GM18526 (cell line): ENCODE measurements around the gene KLK13.

Experiments
- POLR2A ChIP-seq: IDR thresholded peaks from 3 replicates; pipeline ENCODE4 v1.6.1; 2011; ENCODE audit not compliant: insufficient read length; ENCODE audit errors: extremely low read depth

Gene KLK13

GRCh38 chr19:51020988-51021651 lies 43.8 kb downstream of the KLK13 start:
- TF ChIP-seq POLR2A = no peak

- TF ChIP-seq POLR2A = no peak
Measured at GRCh38 chr19:51019544-51019925, 45.4 kb downstream of the KLK13 start, which contains the start of gene KLK10. Gene KLK10 (minus strand): TSS chr19:51019709. CDS start chr19:51019130, 579 bp downstream.

DNA sequence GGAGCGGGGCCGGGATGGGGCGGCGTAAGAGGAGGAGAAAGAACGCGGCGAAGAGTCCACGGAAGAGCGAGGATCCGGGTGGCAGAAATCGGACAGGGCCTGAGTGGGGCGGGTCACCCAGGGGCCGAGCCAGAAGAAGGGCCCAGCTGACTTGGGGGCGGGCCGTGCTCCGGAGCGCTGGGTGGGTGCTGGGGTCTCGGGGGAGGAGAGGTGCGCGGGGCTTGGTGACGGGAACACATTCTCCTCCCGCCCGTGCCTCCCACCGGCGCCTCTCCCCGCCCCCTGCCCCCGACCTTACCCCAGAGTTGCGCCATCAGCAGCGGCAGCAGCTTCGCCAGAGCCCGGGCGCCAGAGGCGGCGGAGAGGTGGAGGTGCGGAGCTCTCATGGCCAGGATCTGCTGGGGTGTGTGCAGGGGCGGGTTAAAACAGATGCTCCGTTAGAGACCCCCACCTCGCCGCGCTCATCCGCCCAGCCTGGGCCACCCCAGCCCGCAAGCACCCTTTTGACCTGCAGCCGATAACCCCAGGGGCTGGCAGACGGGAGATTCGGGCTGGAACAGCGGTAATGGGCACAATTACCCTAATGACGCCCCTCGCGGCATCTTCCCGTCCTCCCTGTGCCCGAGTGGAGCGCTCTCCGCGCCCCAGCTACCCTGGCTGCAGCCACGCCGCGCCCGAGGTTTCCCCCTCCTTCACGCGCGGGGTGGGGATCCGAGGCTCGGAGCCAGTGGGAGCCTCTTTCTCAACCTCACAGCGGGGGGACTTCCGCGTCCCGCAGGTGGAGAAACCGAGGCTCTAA lies 45.9 kb downstream of the KLK13 start:
- no peak for TF ChIP-seq POLR2A

- TF ChIP-seq POLR2A = no peak
Measured at GRCh38 chr19:51016798-51017683, 47.9 kb downstream of the KLK13 start.

- no peak for TF ChIP-seq POLR2A
Measured at GRCh38 chr19:51015691-51016267, 49.1 kb downstream of the KLK13 start.

DNA sequence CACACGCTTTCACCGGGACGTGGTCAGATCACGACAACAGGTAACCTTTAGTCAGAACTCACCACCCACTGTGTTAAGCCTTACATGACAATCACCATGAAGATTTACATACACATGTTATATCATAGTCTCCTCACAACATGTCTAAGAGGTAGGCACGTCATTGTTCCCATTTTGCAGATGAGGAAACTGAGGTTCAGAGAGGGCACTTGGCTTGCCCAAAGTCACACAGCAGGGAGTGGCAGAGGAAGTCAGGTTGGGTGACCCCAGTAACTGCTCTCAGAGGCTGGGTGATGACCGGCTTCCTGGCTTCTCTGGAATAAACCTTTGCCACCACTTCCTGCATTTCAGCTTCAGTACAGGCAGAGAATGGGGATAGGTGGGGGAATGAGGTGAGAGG lies 50.6 kb downstream of the KLK13 start:
- no peak for TF ChIP-seq POLR2A

GRCh38 chr19:51012661-51013190 lies 52.2 kb downstream of the KLK13 start:
- no peak for TF ChIP-seq POLR2A

GRCh38 chr19:51010066-51010795 lies 54.7 kb downstream of the KLK13 start:
- no peak for TF ChIP-seq POLR2A

- no peak for TF ChIP-seq POLR2A
Measured at GRCh38 chr19:51009061-51009891, 55.6 kb downstream of the KLK13 start.

DNA sequence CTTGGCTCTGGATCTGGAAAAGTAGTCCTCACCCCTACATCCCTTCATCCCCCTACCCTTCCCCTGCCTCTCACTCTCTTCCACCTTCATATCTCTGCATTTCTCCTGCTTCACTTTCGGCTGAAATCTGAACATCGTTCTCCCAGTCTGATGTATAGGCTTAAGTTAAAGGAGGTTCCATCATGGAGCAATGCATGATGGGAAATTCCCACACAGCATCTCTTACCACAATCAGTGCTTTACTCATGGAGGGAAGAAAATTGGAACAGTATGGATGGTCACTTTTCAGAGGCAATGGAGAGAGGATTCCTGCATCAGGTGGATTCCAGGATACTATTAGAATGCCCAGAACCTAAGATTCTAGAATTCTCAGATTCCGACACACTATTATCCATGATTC lies 57.4 kb downstream of the KLK13 start:
- TF ChIP-seq POLR2A = no peak

DNA sequence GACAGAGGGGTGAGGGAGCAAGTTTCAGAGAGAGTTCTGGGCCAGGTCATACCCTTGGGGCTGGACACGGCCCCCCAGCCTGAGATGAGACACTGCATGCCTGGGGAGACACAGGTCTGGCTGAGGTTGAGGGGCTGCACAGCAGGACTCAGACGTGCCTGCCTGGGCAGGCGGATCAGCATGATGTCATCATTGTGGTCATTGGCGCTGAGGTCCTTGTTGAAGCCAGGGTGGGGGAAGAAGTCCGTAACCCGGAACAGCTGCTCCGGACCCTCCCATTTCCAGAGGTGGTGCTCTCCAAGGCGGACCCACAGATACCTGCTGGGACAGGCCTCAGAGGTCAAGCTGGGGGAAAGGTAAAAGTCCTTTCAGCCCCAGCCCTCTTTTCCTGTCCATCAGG lies 58.5 kb downstream of the KLK13 start:
- TF ChIP-seq POLR2A = no peak
